ENCODE data around the gene HIGD2B. TPM values are rescaled to one million over a fixed set of nuclear protein-coding genes. Genes with fewer than 3 reads are reported as not detected.
"Not testable (repeated sequence)": the region's sequence is repeated elsewhere in the genome, so short reads cannot be mapped to it uniquely, and the experiment has no call there.

HIGD2B gene
- total and polyA plus RNA-seq, 4 donors: not detected

GRCh38 chr15:72732516-72732915, 46.5 kb upstream of the HIGD2B start:
- peaks cover 8 to 26% (median 20%) of the 10 kb centered on the region in 4 donors for H3K36me3 ChIP-seq (ENCODE audit: control insufficient read depth in 4 of 4, insufficient read depth in 4 of 4, low read length in 4 of 4)
- H3K27ac ChIP-seq (ENCODE audit: low read depth in 1 of 2, low read length in 1 of 2): no peak overlapping the region
- no peak for TF ChIP-seq CTCF (IDR thresholded peaks at IDR 0.05; ENCODE audit: control extremely low read depth, extremely low read depth)
- 83 to 91% methylated on average over 4 of the region's 4 CpGs for WGBS, 2 donors
- no peak overlapping the region for H3K4me3 ChIP-seq
- no peak overlapping the region for H3K9ac ChIP-seq (ENCODE audit: insufficient read depth in 1 of 2, low read length in 2 of 2)
- H3K27me3 ChIP-seq (ENCODE audit: control insufficient read depth in 3 of 3, insufficient read depth in 3 of 3, low read length in 2 of 3): no peaks in the 10 kb centered on the region
- ATAC-seq (ENCODE audit: insufficient read depth, low FRiP score) (no peak), DNase-seq (no peak)
- no peaks in the 10 kb centered on the region for H3K4me1 ChIP-seq (ENCODE audit: control insufficient read depth in 5 of 5, insufficient read depth in 5 of 5, low read length in 5 of 5)
- no peaks in the 10 kb centered on the region for H3K9me3 ChIP-seq (ENCODE audit: control insufficient read depth in 4 of 4, insufficient read depth in 3 of 4, low read length in 3 of 4)

GRCh38 chr15:72732086-72732485, 46.1 kb upstream of the HIGD2B start:
- Histone ChIP-seq H3K27ac (ENCODE audit: low read depth in 1 of 2, low read length in 1 of 2) (no peak overlapping the region), H3K36me3 (ENCODE audit: control insufficient read depth in 4 of 4, insufficient read depth in 4 of 4, low read length in 4 of 4) (peaks cover 12 to 29% (median 18%) of the 10 kb centered on the region in 4 donors), H3K27me3 (ENCODE audit: control insufficient read depth in 3 of 3, insufficient read depth in 3 of 3, low read length in 2 of 3) (no peaks in the 10 kb centered on the region), H3K9ac (ENCODE audit: insufficient read depth in 1 of 2, low read length in 2 of 2) (no peak overlapping the region), H3K4me3 (no peak overlapping the region), H3K4me1 (ENCODE audit: control insufficient read depth in 5 of 5, insufficient read depth in 5 of 5, low read length in 5 of 5) (no peaks in the 10 kb centered on the region), H3K9me3 (ENCODE audit: control insufficient read depth in 4 of 4, insufficient read depth in 3 of 4, low read length in 3 of 4) (no peaks in the 10 kb centered on the region)
- no peak for TF ChIP-seq CTCF (IDR thresholded peaks at IDR 0.05; ENCODE audit: control extremely low read depth, extremely low read depth)
- no peak for ATAC-seq (ENCODE audit: insufficient read depth, low FRiP score)
- DNase-seq: no peak

GRCh38 chr15:72728821-72729220, 42.8 kb upstream of the HIGD2B start:
- H3K9me3 ChIP-seq (ENCODE audit: control insufficient read depth in 4 of 4, insufficient read depth in 3 of 4, low read length in 3 of 4): no peaks in the 10 kb centered on the region
- H3K4me3 ChIP-seq: no peak overlapping the region
- DNase-seq (no peak), ATAC-seq (ENCODE audit: insufficient read depth, low FRiP score) (no peak)
- 91 to 96% methylated on average over 1 of the region's 1 CpG for whole genome bisulfite sequencing, 2 donors
- no peaks in the 10 kb centered on the region for H3K4me1 ChIP-seq (ENCODE audit: control insufficient read depth in 5 of 5, insufficient read depth in 5 of 5, low read length in 5 of 5)
- H3K27me3 ChIP-seq (ENCODE audit: control insufficient read depth in 3 of 3, insufficient read depth in 3 of 3, low read length in 2 of 3): no peaks in the 10 kb centered on the region
- TF ChIP-seq CTCF (IDR thresholded peaks at IDR 0.05; ENCODE audit: control extremely low read depth, extremely low read depth): no peak
- H3K9ac ChIP-seq (ENCODE audit: insufficient read depth in 1 of 2, low read length in 2 of 2): no peak overlapping the region
- H3K27ac ChIP-seq (ENCODE audit: low read depth in 1 of 2, low read length in 1 of 2): no peak overlapping the region
- H3K36me3 ChIP-seq (ENCODE audit: control insufficient read depth in 4 of 4, insufficient read depth in 4 of 4, low read length in 4 of 4): peaks cover 9 to 28% (median 12%) of the 10 kb centered on the region in 4 donors

GRCh38 chr15:72728249-72728648, 42.3 kb upstream of the HIGD2B start:
- not testable (repeated sequence) for H3K9ac ChIP-seq (ENCODE audit: insufficient read depth in 1 of 2, low read length in 2 of 2); H3K4me1 ChIP-seq (ENCODE audit: control insufficient read depth in 5 of 5, insufficient read depth in 5 of 5, low read length in 5 of 5); H3K27me3 ChIP-seq (ENCODE audit: control insufficient read depth in 3 of 3, insufficient read depth in 3 of 3, low read length in 2 of 3); H3K9me3 ChIP-seq (ENCODE audit: control insufficient read depth in 4 of 4, insufficient read depth in 3 of 4, low read length in 3 of 4); H3K27ac ChIP-seq (ENCODE audit: low read depth in 1 of 2, low read length in 1 of 2); DNase-seq; H3K4me3 ChIP-seq; ATAC-seq (ENCODE audit: insufficient read depth, low FRiP score)
- peaks cover 8 to 29% (median 11%) of the 10 kb centered on the region in 4 donors for H3K36me3 ChIP-seq (ENCODE audit: control insufficient read depth in 4 of 4, insufficient read depth in 4 of 4, low read length in 4 of 4)
- WGBS, 2 donors: 90 to 100% methylated on average over 1 of the region's 1 CpG

Measured in lung (tissue), 12 donors.